Measurements from ENCODE around the gene CENPF. TPM values are rescaled to one million over a fixed set of nuclear protein-coding genes. Genes with fewer than 3 reads are reported as not detected.
A peak's percentile ranks its signal among the peaks of the same experiment; 100 is the strongest.

Gene CENPF
- total RNA-seq, 3 donors from 2014 or later = 1.3 to 4.0 (median 1.9) TPM

- no peak for DNase-seq (ENCODE audit: low spot score in 2 of 2)
- Histone ChIP-seq H3K36me3 (no peaks in the 10 kb centered on the region), H3K9me3 (no peaks in the 10 kb centered on the region), H3K27ac (no peak overlapping the region), H3K4me3 (no peak overlapping the region), H3K4me1 (no peaks in the 10 kb centered on the region), H3K27me3 (no peaks in the 10 kb centered on the region)
- TF ChIP-seq POLR2AphosphoS5 (IDR thresholded peaks at IDR 0.05) (no peak), POLR2A (IDR thresholded peaks at IDR 0.05) (no peak), CTCF (IDR thresholded peaks at IDR 0.05) (no peak)
- intact Hi-C loops (cut with DNase I; ENCODE audit: low total_unique reads) = no loop called here
Observed at GRCh38 chr1:214635506-214635905, 32.5 kb downstream of the CENPF start.

GRCh38 chr1:214636436-214636835 lies 33.4 kb downstream of the CENPF start:
- TF ChIP-seq POLR2AphosphoS5 (IDR thresholded peaks at IDR 0.05) = no peak
- TF ChIP-seq POLR2A (IDR thresholded peaks at IDR 0.05) = no peak
- no peak for TF ChIP-seq CTCF (IDR thresholded peaks at IDR 0.05)
- intact Hi-C loops (cut with DNase I; ENCODE audit: low total_unique reads) = no loop called here
- Histone ChIP-seq H3K4me3 (no peak overlapping the region), H3K27ac (no peak overlapping the region), H3K27me3 (no peaks in the 10 kb centered on the region), H3K4me1 (no peaks in the 10 kb centered on the region), H3K36me3 (no peaks in the 10 kb centered on the region), H3K9me3 (no peaks in the 10 kb centered on the region)
- DNase-seq (ENCODE audit: low spot score in 2 of 2) = no peak

GRCh38 chr1:214637125-214637524 lies 34.1 kb downstream of the CENPF start:
- Histone ChIP-seq H3K9me3 (no peaks in the 10 kb centered on the region), H3K36me3 (no peaks in the 10 kb centered on the region), H3K4me3 (no peak overlapping the region), H3K27me3 (no peaks in the 10 kb centered on the region), H3K27ac (no peak overlapping the region), H3K4me1 (no peaks in the 10 kb centered on the region)
- intact Hi-C loops (cut with DNase I; ENCODE audit: low total_unique reads) = no loop called here
- DNase-seq (ENCODE audit: low spot score in 2 of 2) = no peak
- TF ChIP-seq CTCF (IDR thresholded peaks at IDR 0.05) = no peak
- TF ChIP-seq POLR2A (IDR thresholded peaks at IDR 0.05) = no peak
- no peak for TF ChIP-seq POLR2AphosphoS5 (IDR thresholded peaks at IDR 0.05)

GRCh38 chr1:214637722-214638458 lies 34.9 kb downstream of the CENPF start:
- Histone ChIP-seq H3K4me3 (no peak overlapping the region), H3K4me1 (no peaks in the 10 kb centered on the region), H3K27ac (no peak overlapping the region), H3K36me3 (no peaks in the 10 kb centered on the region), H3K27me3 (no peaks in the 10 kb centered on the region), H3K9me3 (no peaks in the 10 kb centered on the region)
- intact Hi-C loops (cut with DNase I; ENCODE audit: low total_unique reads) = no loop called here
- no peak for DNase-seq (ENCODE audit: low spot score in 2 of 2)
- TF ChIP-seq CTCF (IDR thresholded peaks at IDR 0.05) (peak; percentile 22 to 54 (median 42)), POLR2AphosphoS5 (IDR thresholded peaks at IDR 0.05) (no peak), POLR2A (IDR thresholded peaks at IDR 0.05) (no peak)

- Histone ChIP-seq H3K4me1 (no peaks in the 10 kb centered on the region), H3K36me3 (no peaks in the 10 kb centered on the region), H3K27me3 (no peaks in the 10 kb centered on the region), H3K4me3 (no peak overlapping the region), H3K9me3 (no peaks in the 10 kb centered on the region), H3K27ac (no peak overlapping the region)
- intact Hi-C loops (cut with DNase I; ENCODE audit: low total_unique reads) = no loop called here
- TF ChIP-seq POLR2AphosphoS5 (IDR thresholded peaks at IDR 0.05) (no peak), POLR2A (IDR thresholded peaks at IDR 0.05) (no peak), CTCF (IDR thresholded peaks at IDR 0.05) (no peak)
- DNase-seq (ENCODE audit: low spot score in 2 of 2) = no peak
Observed at GRCh38 chr1:214638459-214638807, 35.4 kb downstream of the CENPF start.
